MM.1S (cell line): ENCODE data around the gene ST8SIA5.

ENCODE experiments used
- EZH2phosphoT487 ChIP-seq: fragments of 300-600 bp; sonication (generic); IDR thresholded peaks from 2 replicates; pipeline ENCODE4 v1.6.1; 2018; ENCODE audit warnings: antibody characterized with exemption, low read length
- TF ChIP-seq, protein P1 (sequence below): fragments of 300-600 bp; sonication (generic); IDR thresholded peaks from 2 replicates; pipeline ENCODE4 v1.5.1; 2016; ENCODE audit warnings: antibody characterized with exemption, low read length, mixed read lengths

DNA sequence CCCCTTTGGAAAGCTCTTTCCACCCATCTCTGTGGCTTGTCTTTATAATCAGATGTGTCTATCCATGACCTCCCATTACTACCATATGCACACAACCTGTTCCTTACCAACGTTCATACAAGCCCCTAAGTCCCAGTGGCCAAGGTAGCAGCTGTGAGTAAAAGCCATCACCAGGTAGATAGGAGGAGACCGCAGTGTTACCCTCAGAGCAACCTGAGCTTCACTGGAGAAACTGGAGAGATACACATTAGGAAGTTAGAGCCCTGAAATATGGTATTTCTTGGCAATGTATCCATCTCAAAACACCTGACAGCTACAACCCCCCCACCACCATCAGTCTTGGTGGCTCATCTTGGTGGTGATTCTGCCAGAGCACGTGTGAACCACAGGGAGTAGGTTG, 125.9 kb downstream of the ST8SIA5 start:
- TF ChIP-seq, protein P1, sequence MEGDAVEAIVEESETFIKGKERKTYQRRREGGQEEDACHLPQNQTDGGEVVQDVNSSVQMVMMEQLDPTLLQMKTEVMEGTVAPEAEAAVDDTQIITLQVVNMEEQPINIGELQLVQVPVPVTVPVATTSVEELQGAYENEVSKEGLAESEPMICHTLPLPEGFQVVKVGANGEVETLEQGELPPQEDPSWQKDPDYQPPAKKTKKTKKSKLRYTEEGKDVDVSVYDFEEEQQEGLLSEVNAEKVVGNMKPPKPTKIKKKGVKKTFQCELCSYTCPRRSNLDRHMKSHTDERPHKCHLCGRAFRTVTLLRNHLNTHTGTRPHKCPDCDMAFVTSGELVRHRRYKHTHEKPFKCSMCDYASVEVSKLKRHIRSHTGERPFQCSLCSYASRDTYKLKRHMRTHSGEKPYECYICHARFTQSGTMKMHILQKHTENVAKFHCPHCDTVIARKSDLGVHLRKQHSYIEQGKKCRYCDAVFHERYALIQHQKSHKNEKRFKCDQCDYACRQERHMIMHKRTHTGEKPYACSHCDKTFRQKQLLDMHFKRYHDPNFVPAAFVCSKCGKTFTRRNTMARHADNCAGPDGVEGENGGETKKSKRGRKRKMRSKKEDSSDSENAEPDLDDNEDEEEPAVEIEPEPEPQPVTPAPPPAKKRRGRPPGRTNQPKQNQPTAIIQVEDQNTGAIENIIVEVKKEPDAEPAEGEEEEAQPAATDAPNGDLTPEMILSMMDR: no peak
- TF ChIP-seq EZH2phosphoT487: no peak
